ENCODE data around the gene MYO7A. TPM values are rescaled to one million over a fixed set of nuclear protein-coding genes. Genes with fewer than 3 reads are reported as not detected.

MYO7A gene
- polyA plus RNA-seq, 1 experiment = not detected

- Histone ChIP-seq H3K4me3 (ENCODE audit: low read depth, low read length) (no peak overlapping the region), H3K27me3 (ENCODE audit: control insufficient read depth, insufficient read depth, low read length) (peaks cover 19% of the 10 kb centered on the region), H3K9me3 (ENCODE audit: control insufficient read depth, insufficient read depth, low read length) (no peaks in the 10 kb centered on the region; the same call in 1 of the 2 replicates), H3K27ac (ENCODE audit: low read depth, low read length) (no peak overlapping the region)
- ChIA-PET CTCF (no interaction called here), POLR2A (interaction anchor here (0.7 kb wide), 1 partner anchor 63 kb away, joined by 3 read pairs; no protein-coding TSS in a partner anchor)
- DNase-seq (ENCODE audit: low read depth, low spot score) = no peak
- TF ChIP-seq CTCF (IDR thresholded peaks at IDR 0.05; ENCODE audit: low read depth, low read length) = no peak
Measured at GRCh38 chr11:77170107-77170506, 42.1 kb downstream of the MYO7A start.

- TF ChIP-seq CTCF (IDR thresholded peaks at IDR 0.05; ENCODE audit: low read depth, low read length) = no peak
- CTCF ChIA-PET = interaction anchor here (1.5 kb wide), 1 partner anchor 44 kb away, joined by 3 read pairs; no protein-coding TSS in a partner anchor
- H3K9me3 ChIP-seq (ENCODE audit: control insufficient read depth, insufficient read depth, low read length) = no peaks in the 10 kb centered on the region; the same call in 1 of the 2 replicates
- no peak overlapping the region for H3K27ac ChIP-seq (ENCODE audit: low read depth, low read length)
- no peak overlapping the region for H3K4me3 ChIP-seq (ENCODE audit: low read depth, low read length)
- POLR2A ChIA-PET = no interaction called here
- H3K27me3 ChIP-seq (ENCODE audit: control insufficient read depth, insufficient read depth, low read length) = peaks cover 14% of the 10 kb centered on the region
- no peak for DNase-seq (ENCODE audit: low read depth, low spot score)
Measured at GRCh38 chr11:77171254-77171653, 43.2 kb downstream of the MYO7A start.

- no peak for TF ChIP-seq CTCF (IDR thresholded peaks at IDR 0.05; ENCODE audit: low read depth, low read length)
- Histone ChIP-seq H3K4me3 (ENCODE audit: low read depth, low read length) (no peak overlapping the region), H3K9me3 (ENCODE audit: control insufficient read depth, insufficient read depth, low read length) (no peaks in the 10 kb centered on the region; the same call in 1 of the 2 replicates), H3K27ac (ENCODE audit: low read depth, low read length) (no peak overlapping the region), H3K27me3 (ENCODE audit: control insufficient read depth, insufficient read depth, low read length) (peaks cover 15% of the 10 kb centered on the region)
- no peak for DNase-seq (ENCODE audit: low read depth, low spot score)
- CTCF ChIA-PET = interaction anchor here (1.5 kb wide), 1 partner anchor 45 kb away, joined by 3 read pairs; no protein-coding TSS in a partner anchor
- POLR2A ChIA-PET = no interaction called here
Measured at GRCh38 chr11:77171885-77172665, 44.0 kb downstream of the MYO7A start.

- Histone ChIP-seq H3K9me3 (ENCODE audit: control insufficient read depth, insufficient read depth, low read length) (no peaks in the 10 kb centered on the region; the same call in 1 of the 2 replicates), H3K4me3 (ENCODE audit: low read depth, low read length) (no peak overlapping the region), H3K27ac (ENCODE audit: low read depth, low read length) (no peak overlapping the region), H3K27me3 (ENCODE audit: control insufficient read depth, insufficient read depth, low read length) (peaks cover 15% of the 10 kb centered on the region)
- no peak for TF ChIP-seq CTCF (IDR thresholded peaks at IDR 0.05; ENCODE audit: low read depth, low read length)
- no peak for DNase-seq (ENCODE audit: low read depth, low spot score)
- ChIA-PET POLR2A (no interaction called here), CTCF (interaction anchor here (1.5 kb wide), 1 partner anchor 45 kb away, joined by 3 read pairs; no protein-coding TSS in a partner anchor)
Measured at GRCh38 chr11:77172666-77172982, 44.6 kb downstream of the MYO7A start.

GRCh38 chr11:77173494-77173893, 45.4 kb downstream of the MYO7A start:
- ChIA-PET CTCF (interaction anchor here (0.5 kb wide), 1 partner anchor 811 kb away, joined by 3 read pairs; no protein-coding TSS in a partner anchor), POLR2A (interaction anchor here (0.5 kb wide), 1 partner anchor 438 kb away, joined by 3 read pairs; no protein-coding TSS in a partner anchor)
- no peak overlapping the region for H3K4me3 ChIP-seq (ENCODE audit: low read depth, low read length)
- peaks cover 15% of the 10 kb centered on the region for H3K27me3 ChIP-seq (ENCODE audit: control insufficient read depth, insufficient read depth, low read length)
- no peak for TF ChIP-seq CTCF (IDR thresholded peaks at IDR 0.05; ENCODE audit: low read depth, low read length)
- no peak overlapping the region for H3K27ac ChIP-seq (ENCODE audit: low read depth, low read length)
- no peaks in the 10 kb centered on the region; the same call in 1 of the 2 replicates for H3K9me3 ChIP-seq (ENCODE audit: control insufficient read depth, insufficient read depth, low read length)
- DNase-seq (ENCODE audit: low read depth, low spot score) = no peak

Data from AG04450 (cell line).